Neural cell (in vitro differentiated cells): ENCODE results near the gene ETFB. TPM values are rescaled to one million over a fixed set of nuclear protein-coding genes. Genes with fewer than 3 reads are reported as not detected.

ENCODE experiments used
- H2AFZ ChIP-seq: fragments of 200-600, 300-800 bp; sonication (generic), shearing (Covaris generic); 2 replicates; pipeline ENCODE4 v1.6.0; 2014; ENCODE audit warnings: low read depth, mild to moderate bottlenecking, antibody characterized with exemption, low read length, moderate library complexity
- H3F3A ChIP-seq: fragments of 200-600 bp; shearing (Covaris generic); 2 replicates; pipeline ENCODE4 v1.6.1; 2016; ENCODE audit warnings: mild to moderate bottlenecking, moderate library complexity, mixed read lengths, antibody characterized with exemption, low read length; ENCODE audit not compliant: insufficient read depth, poor library complexity, severe bottlenecking
- H3K27ac ChIP-seq: fragments of 200-600, 300-800 bp; sonication (generic), shearing (Covaris generic); 2 replicates; pipeline ENCODE4 v1.5.1; 2014; ENCODE audit warnings: mild to moderate bottlenecking, low read length, moderate library complexity
- H3K27me3 ChIP-seq: fragments of 300-800, 200-600 bp; sonication (generic), shearing (Covaris generic); 2 replicates; pipeline ENCODE4 v1.6.0; 2014; ENCODE audit warnings: mild to moderate bottlenecking, low read depth, low read length, moderate library complexity; ENCODE audit not compliant: insufficient read depth
- H3K36me3 ChIP-seq: fragments of 300-800, 200-600 bp; sonication (generic), shearing (Covaris generic); 2 replicates; pipeline ENCODE4 v1.5.1; 2014; ENCODE audit warnings: mild to moderate bottlenecking, antibody characterized with exemption, low read length, moderate library complexity; ENCODE audit not compliant: insufficient read depth
- H3K4me2 ChIP-seq: fragments of 300-800, 200-600 bp; sonication (generic), shearing (Covaris generic); 2 replicates; pipeline ENCODE4 v1.6.0; 2014; ENCODE audit warnings: mild to moderate bottlenecking, low read length
- H3K4me3 ChIP-seq: fragments of 300-800, 200-600 bp; sonication (generic), shearing (Covaris generic); 2 replicates; pipeline ENCODE4 v1.5.1; 2014; ENCODE audit warnings: mild to moderate bottlenecking, low read length, moderate library complexity
- H3K79me2 ChIP-seq: fragments of 200-600 bp; shearing (Covaris generic); replicated peaks from 2 replicates; pipeline ENCODE4 v1.6.0; 2014; ENCODE audit warnings: mild to moderate bottlenecking, low read length, moderate library complexity; ENCODE audit not compliant: insufficient read depth
- H3K9ac ChIP-seq: fragments of 300-800, 200-600 bp; sonication (generic), shearing (Covaris generic); 2 replicates; pipeline ENCODE4 v1.6.1; 2016; ENCODE audit warnings: mild to moderate bottlenecking, low read length, mixed read lengths
- H3K9me2 ChIP-seq: fragments of 200-600 bp; shearing (Covaris generic); 2 replicates; pipeline ENCODE4 v1.6.1; 2016; ENCODE audit warnings: mild to moderate bottlenecking, low read length, mixed read lengths; ENCODE audit not compliant: insufficient read depth
- H3K9me3 ChIP-seq: fragments of 200-600, 300-800 bp; sonication (generic), shearing (Covaris generic); 2 replicates; pipeline ENCODE4 v1.6.1; 2016; ENCODE audit warnings: mild to moderate bottlenecking, mixed run types, low read length, moderate library complexity, mixed read lengths
- H4K20me1 ChIP-seq: fragments of 200-600 bp; shearing (Covaris generic); 2 replicates; pipeline ENCODE4 v1.6.1; 2016; ENCODE audit warnings: mild to moderate bottlenecking, mixed run types; ENCODE audit not compliant: insufficient read depth
- EP300 ChIP-seq: fragments of 450-650 bp; conservative IDR thresholded peaks from 2 replicates; pipeline ENCODE4 v1.6.1; 2014; ENCODE audit warnings: antibody characterized with exemption, mild to moderate bottlenecking, moderate library complexity; ENCODE audit not compliant: poor library complexity, severe bottlenecking
- EZH2 ChIP-seq: fragments of 200-600, 300-800 bp; shearing (Covaris generic), sonication (generic); IDR thresholded peaks from 2 replicates; pipeline ENCODE4 v1.6.1; 2014; ENCODE audit warnings: antibody characterized with exemption, low read length, borderline replicate concordance, mild to moderate bottlenecking; ENCODE audit not compliant: insufficient read depth, poor library complexity, severe bottlenecking
- MXI1 ChIP-seq: fragments of 450-650 bp; conservative IDR thresholded peaks from 2 replicates; pipeline ENCODE4 v1.6.1; 2014; ENCODE audit warnings: antibody characterized with exemption, mild to moderate bottlenecking; ENCODE audit not compliant: poor library complexity, severe bottlenecking
- POLR2AphosphoS5 ChIP-seq: IDR thresholded peaks from 2 replicates; pipeline ENCODE4 v1.6.1; 2012
- RAD21 ChIP-seq: fragments of 450-650 bp; conservative IDR thresholded peaks from 2 replicates; pipeline ENCODE4 v1.6.1; 2014; ENCODE audit warnings: antibody characterized with exemption, mild to moderate bottlenecking, moderate library complexity
- SMC3 ChIP-seq: fragments of 450-650 bp; conservative IDR thresholded peaks from 2 replicates; pipeline ENCODE4 v1.6.1; 2014; ENCODE audit warnings: antibody characterized with exemption, mild to moderate bottlenecking, moderate library complexity; ENCODE audit not compliant: poor library complexity
- TAF1 ChIP-seq: IDR thresholded peaks from 2 replicates; pipeline ENCODE4 v1.6.1; 2012; ENCODE audit warnings: low read depth
- polyA plus RNA-seq: library from polyadenylated mRNA; depleted of rRNA; stranded (reverse); fragments of >200 nt; gene quantifications from 2 replicates; pipeline ENCODE4 v1.2.3, GENCODE V29; 2014
- TF ChIP-seq, protein P1 (sequence below): fragments of 450-650 bp; IDR thresholded peaks from 2 replicates; pipeline ENCODE4 v1.5.1; 2014; ENCODE audit warnings: antibody characterized with exemption, mild to moderate bottlenecking, moderate library complexity; ENCODE audit not compliant: poor library complexity, severe bottlenecking
- TF ChIP-seq, protein P2 (sequence below): IDR thresholded peaks from 2 replicates; pipeline ENCODE4 v1.6.1; 2012; ENCODE audit warnings: borderline replicate concordance

The ETFB gene
- polyA plus RNA-seq, 1 donor from 2014 or later = 383 TPM

DNA sequence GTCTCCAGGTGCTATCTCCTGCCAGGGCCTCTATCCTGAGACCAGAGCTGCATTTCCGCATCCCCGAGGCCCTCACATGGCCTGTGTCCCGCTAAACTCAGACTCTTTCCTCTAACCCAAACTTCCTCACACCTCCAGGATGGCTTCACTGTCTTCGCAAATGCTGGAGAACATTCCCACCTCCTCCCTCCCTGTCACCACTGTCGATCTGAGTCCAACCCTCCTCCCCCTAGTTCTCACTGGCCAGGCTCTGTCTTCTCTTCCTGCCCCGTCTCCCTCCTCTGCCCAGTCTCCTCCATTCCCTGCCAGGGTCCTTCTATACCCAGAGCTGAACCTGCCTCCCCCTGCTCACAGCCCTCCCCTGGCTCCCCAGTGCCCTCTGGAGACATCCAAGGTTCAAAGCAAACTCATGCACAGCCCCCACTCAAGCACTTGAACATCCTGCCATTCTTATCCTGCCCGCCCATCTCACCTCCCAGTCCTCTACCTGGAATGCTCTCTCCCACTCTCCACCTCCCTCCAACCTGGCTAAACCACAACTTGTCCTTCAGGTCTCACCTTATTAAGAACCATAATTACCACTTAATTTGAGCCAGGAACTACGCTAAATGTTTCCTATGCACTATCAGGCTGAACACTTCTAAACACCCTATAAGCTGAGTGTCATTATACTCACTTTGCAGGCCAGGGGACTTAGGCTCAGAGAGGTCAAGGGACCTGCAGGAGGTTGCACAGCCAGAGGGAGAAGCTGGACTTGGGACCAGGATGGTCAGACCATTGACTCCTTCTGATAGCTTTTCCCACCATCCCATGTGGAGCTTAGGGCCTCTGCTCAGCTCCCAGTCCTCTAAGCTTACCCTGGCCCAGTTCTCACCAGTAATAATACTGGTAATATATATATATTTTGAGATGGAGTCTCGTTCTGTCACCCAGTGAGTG, 23.3 kb downstream of the ETFB start:
- Histone ChIP-seq H3K36me3 (no peaks in the 10 kb centered on the region), H3K4me3 (no peak overlapping the region), H3K4me2 (no peak overlapping the region), H3K9ac (no peak overlapping the region), H3K27ac (no peak overlapping the region), H4K20me1 (no peaks in the 10 kb centered on the region), H2AFZ (no peak overlapping the region), H3K9me3 (no peaks in the 10 kb centered on the region), H3F3A (no peaks in the 10 kb centered on the region), H3K9me2 (no peaks in the 10 kb centered on the region), H3K27me3 (peaks cover 5% of the 10 kb centered on the region), H3K79me2 (no peaks in the 10 kb centered on the region)
- TF ChIP-seq RAD21 (no peak), EP300 (no peak), TAF1 (no peak), SMC3 (no peak), EZH2 (no peak), POLR2AphosphoS5 (no peak), MXI1 (no peak)
- TF ChIP-seq, protein P1, sequence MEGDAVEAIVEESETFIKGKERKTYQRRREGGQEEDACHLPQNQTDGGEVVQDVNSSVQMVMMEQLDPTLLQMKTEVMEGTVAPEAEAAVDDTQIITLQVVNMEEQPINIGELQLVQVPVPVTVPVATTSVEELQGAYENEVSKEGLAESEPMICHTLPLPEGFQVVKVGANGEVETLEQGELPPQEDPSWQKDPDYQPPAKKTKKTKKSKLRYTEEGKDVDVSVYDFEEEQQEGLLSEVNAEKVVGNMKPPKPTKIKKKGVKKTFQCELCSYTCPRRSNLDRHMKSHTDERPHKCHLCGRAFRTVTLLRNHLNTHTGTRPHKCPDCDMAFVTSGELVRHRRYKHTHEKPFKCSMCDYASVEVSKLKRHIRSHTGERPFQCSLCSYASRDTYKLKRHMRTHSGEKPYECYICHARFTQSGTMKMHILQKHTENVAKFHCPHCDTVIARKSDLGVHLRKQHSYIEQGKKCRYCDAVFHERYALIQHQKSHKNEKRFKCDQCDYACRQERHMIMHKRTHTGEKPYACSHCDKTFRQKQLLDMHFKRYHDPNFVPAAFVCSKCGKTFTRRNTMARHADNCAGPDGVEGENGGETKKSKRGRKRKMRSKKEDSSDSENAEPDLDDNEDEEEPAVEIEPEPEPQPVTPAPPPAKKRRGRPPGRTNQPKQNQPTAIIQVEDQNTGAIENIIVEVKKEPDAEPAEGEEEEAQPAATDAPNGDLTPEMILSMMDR = no peak
- TF ChIP-seq, protein P2, sequence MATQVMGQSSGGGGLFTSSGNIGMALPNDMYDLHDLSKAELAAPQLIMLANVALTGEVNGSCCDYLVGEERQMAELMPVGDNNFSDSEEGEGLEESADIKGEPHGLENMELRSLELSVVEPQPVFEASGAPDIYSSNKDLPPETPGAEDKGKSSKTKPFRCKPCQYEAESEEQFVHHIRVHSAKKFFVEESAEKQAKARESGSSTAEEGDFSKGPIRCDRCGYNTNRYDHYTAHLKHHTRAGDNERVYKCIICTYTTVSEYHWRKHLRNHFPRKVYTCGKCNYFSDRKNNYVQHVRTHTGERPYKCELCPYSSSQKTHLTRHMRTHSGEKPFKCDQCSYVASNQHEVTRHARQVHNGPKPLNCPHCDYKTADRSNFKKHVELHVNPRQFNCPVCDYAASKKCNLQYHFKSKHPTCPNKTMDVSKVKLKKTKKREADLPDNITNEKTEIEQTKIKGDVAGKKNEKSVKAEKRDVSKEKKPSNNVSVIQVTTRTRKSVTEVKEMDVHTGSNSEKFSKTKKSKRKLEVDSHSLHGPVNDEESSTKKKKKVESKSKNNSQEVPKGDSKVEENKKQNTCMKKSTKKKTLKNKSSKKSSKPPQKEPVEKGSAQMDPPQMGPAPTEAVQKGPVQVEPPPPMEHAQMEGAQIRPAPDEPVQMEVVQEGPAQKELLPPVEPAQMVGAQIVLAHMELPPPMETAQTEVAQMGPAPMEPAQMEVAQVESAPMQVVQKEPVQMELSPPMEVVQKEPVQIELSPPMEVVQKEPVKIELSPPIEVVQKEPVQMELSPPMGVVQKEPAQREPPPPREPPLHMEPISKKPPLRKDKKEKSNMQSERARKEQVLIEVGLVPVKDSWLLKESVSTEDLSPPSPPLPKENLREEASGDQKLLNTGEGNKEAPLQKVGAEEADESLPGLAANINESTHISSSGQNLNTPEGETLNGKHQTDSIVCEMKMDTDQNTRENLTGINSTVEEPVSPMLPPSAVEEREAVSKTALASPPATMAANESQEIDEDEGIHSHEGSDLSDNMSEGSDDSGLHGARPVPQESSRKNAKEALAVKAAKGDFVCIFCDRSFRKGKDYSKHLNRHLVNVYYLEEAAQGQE = no peak

DNA sequence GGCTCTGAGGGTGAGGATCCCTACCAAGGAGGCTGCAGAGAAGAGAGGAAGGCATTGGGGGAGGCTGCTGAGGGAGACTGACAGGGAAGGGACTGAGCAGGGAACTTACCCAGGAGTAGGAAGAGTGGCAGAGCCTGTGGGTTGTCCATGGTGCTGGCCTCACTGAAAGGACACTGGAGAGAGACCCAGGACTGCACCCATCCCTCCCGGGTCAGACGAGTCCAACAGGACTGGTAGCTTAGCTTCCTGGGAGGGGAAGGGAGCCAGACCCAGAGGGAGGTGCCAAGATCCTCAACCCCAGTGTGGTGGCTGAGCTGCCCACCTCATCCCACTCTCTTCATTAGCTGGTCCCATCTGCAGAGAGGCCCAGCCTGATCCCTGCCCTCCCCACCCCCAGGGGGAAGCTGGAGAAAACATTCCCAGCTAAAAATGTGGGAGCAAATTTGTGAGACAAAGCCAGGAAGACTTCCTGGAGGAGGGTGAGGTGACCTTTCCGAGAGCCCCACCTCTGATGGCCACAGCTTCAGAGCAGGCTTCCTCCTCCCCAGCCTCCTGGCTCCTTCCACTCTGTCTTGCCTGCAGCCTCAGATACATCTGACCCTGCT, 24.1 kb downstream of the ETFB start, which contains the start of gene VSIG10L:
Gene VSIG10L (minus strand): TSS at position 164 of the 605 bp plus-strand sequence. CDS start 15 bp downstream, at position 149.
- no peak within 1 kb of the TSS for H3K27ac ChIP-seq
- no peak within 1 kb of the TSS for H3K4me3 ChIP-seq
- no peaks in the 10 kb centered on the region for H3K9me3 ChIP-seq
- no peak within 1 kb of the TSS for H3K4me2 ChIP-seq
- TF ChIP-seq MXI1 (no peak), EP300 (no peak), POLR2AphosphoS5 (no peak), EZH2 (no peak), TAF1 (no peak), RAD21 (no peak), SMC3 (no peak)
- TF ChIP-seq, protein P1 = no peak
- TF ChIP-seq, protein P2 = no peak
- H4K20me1 ChIP-seq = no peaks in the 10 kb centered on the region
- no peaks in the 10 kb centered on the region for H3K36me3 ChIP-seq
- H3K79me2 ChIP-seq = no peaks in the 10 kb centered on the region
- no peaks in the 10 kb centered on the region for H3F3A ChIP-seq
- no peaks in the 10 kb centered on the region for H3K9me2 ChIP-seq
- peak within 1 kb of the TSS; percentile 68 for H3K9ac ChIP-seq
- H2AFZ ChIP-seq = no peak within 1 kb of the TSS
- peaks cover 5% of the 10 kb centered on the region for H3K27me3 ChIP-seq
